Upper lobe of left lung (tissue), 4 donors: ENCODE results near the gene THAP4.

Experiments used
- CTCF ChIP-seq, 6 experiments: fragments of 450-650 bp in 4 of 6; fragments of 200-600 bp in 2 of 6; sonication (generic) in 2 of 6; IDR thresholded peaks; one replicate each; pipeline ENCODE4 v1.5.1; 2016 to 2019; ENCODE audit warnings: antibody characterized with exemption in 6 of 6
- EP300 ChIP-seq, 4 donors: sonication (generic); formaldehyde crosslinking; IDR thresholded peaks; one replicate each; pipeline ENCODE4 v1.5.1; 2017; ENCODE audit warnings: antibody characterized with exemption in 4 of 4, control low read depth in 2 of 4
- POLR2AphosphoS5 ChIP-seq, 2 donors: sonication (generic); formaldehyde crosslinking; IDR thresholded peaks; one replicate each; pipeline ENCODE4 v1.5.1; 2017; ENCODE audit warnings: antibody characterized with exemption in 2 of 2

GRCh38 chr2:241553512-241553830 is 83.5 kb downstream of the THAP4 start:
- TF ChIP-seq CTCF (IDR thresholded peaks at IDR 0.05) (no peak), EP300 (IDR thresholded peaks at IDR 0.05) (no peak), POLR2AphosphoS5 (IDR thresholded peaks at IDR 0.05) (no peak)
